Endothelial cell of umbilical vein (primary cell): ENCODE data around the gene KDM4C. TPM values are rescaled to one million over a fixed set of nuclear protein-coding genes. Genes with fewer than 3 reads are reported as not detected.

Source experiments
- BruUV-seq: library from RNA; stranded (reverse); fragments of 400-500 nt; replicated peaks from 2 replicates; lab custom pipeline; 2021; lab: Mats Ljungman, UMichigan
- CTCF ChIA-PET: fragments of 300-600, 350-600 bp; sonication (Branson Sonifier 250); formaldehyde crosslinking; loops from one replicate; lab custom pipeline; 2021; ENCODE audit warnings: antibody characterized with exemption, inconsistent platforms; lab: Charles Lee
- POLR2A ChIA-PET: fragments of 300-600, 350-600 bp; sonication (Branson Sonifier 250); formaldehyde crosslinking; loops from one replicate; lab custom pipeline; 2021; ENCODE audit warnings: antibody characterized with exemption, inconsistent platforms; lab: Charles Lee
- DNase-seq: peaks from one replicate; pipeline ENCODE4 v3.0.0-alpha.2; 2011; ENCODE audit warnings: low read depth, low spot score
- FAIRE-seq: peaks from 2 replicates; lab custom pipeline; 2011; peaks lifted over from hg19 to GRCh38; lab: Jason Lieb, UNC
- H2AFZ ChIP-seq: 2 replicates; pipeline ENCODE4 v1.6.0; 2012; ENCODE audit warnings: low read depth, low read length, control low read depth, inconsistent platforms
- H3K27ac ChIP-seq: 2 replicates; pipeline ENCODE4 v1.5.1; 2011; ENCODE audit warnings: low read depth, mild to moderate bottlenecking, control low read depth, low read length, moderate library complexity; ENCODE audit not compliant: insufficient read depth
- H3K27me3 ChIP-seq, 2 experiments: 2 replicates each; pipeline versions ENCODE4 v1.6.0 to v1.6.1; 2011; ENCODE audit warnings: low read length in 2 of 2, mixed read lengths in 1 of 2; ENCODE audit not compliant: control insufficient read depth in 2 of 2, insufficient read depth in 2 of 2
- H3K36me3 ChIP-seq, 2 experiments: 2 replicates in 1 of 2; 3 replicates in 1 of 2; pipeline ENCODE4 v1.5.1; 2011; ENCODE audit warnings: low read length in 2 of 2, mild to moderate bottlenecking in 1 of 2, moderate library complexity in 1 of 2; ENCODE audit not compliant: control insufficient read depth in 2 of 2, insufficient read depth in 2 of 2; ENCODE audit errors: extremely low read depth in 1 of 2
- H3K4me1 ChIP-seq: 3 replicates; pipeline ENCODE4 v1.5.1; 2011; ENCODE audit warnings: mild to moderate bottlenecking, low read length; ENCODE audit not compliant: control insufficient read depth, insufficient read depth; ENCODE audit errors: extremely low read depth
- H3K4me2 ChIP-seq: 2 replicates; pipeline ENCODE4 v1.6.1; 2011; ENCODE audit warnings: low read length, control low read depth, mixed read lengths; ENCODE audit not compliant: insufficient read depth
- H3K4me3 ChIP-seq, 3 experiments: fragments of 200-600 bp in 1 of 3; sonication (generic), shearing (Covaris generic) in 1 of 3; replicated peaks in 1 of 3; 2 replicates each; pipeline ENCODE4 v1.5.1; 2011 to 2016; ENCODE audit warnings: control low read depth in 3 of 3, low read length in 3 of 3, mild to moderate bottlenecking in 2 of 3, inconsistent platforms in 1 of 3, low read depth in 1 of 3, moderate library complexity in 1 of 3; ENCODE audit not compliant: insufficient read depth in 1 of 3
- H3K79me2 ChIP-seq: 2 replicates; pipeline ENCODE4 v1.6.0; 2012; ENCODE audit warnings: low read length, inconsistent platforms; ENCODE audit not compliant: control insufficient read depth, insufficient read depth
- H3K9ac ChIP-seq: replicated peaks from 2 replicates; pipeline ENCODE3; 2011; ENCODE audit warnings: low read length, control low read depth; ENCODE audit not compliant: insufficient read depth; ENCODE audit errors: extremely low read depth
- H3K9me1 ChIP-seq: replicated peaks from 3 replicates; pipeline ENCODE4 v1.6.0; 2011; ENCODE audit warnings: mild to moderate bottlenecking, low read length; ENCODE audit not compliant: control insufficient read depth, insufficient read depth; ENCODE audit errors: extremely low read depth
- H3K9me3 ChIP-seq: replicated peaks from 2 replicates; pipeline ENCODE4 v1.5.1; 2012; ENCODE audit warnings: low read length, inconsistent platforms; ENCODE audit not compliant: control insufficient read depth, insufficient read depth
- H4K20me1 ChIP-seq: replicated peaks from 2 replicates; pipeline ENCODE3; 2011; ENCODE audit warnings: mild to moderate bottlenecking, low read length; ENCODE audit not compliant: control insufficient read depth, insufficient read depth; ENCODE audit errors: extremely low read depth
- CTCF ChIP-seq, 2 donors: IDR thresholded peaks; 1 replicate in 1 of 2; 2 replicates in 1 of 2; pipeline ENCODE4 v1.5.1; 2011; ENCODE audit warnings: low read length in 2 of 2, mild to moderate bottlenecking in 2 of 2, moderate library complexity in 2 of 2, control low read depth in 1 of 2, inconsistent platforms in 1 of 2, low read depth in 1 of 2; ENCODE audit not compliant: insufficient read depth in 1 of 2; ENCODE audit errors: extremely low read depth in 1 of 2
- EZH2 ChIP-seq: IDR thresholded peaks from 2 replicates; pipeline ENCODE4 v1.6.1; 2012; ENCODE audit warnings: borderline replicate concordance, low read depth, mild to moderate bottlenecking, moderate library complexity, low read length, inconsistent platforms; ENCODE audit not compliant: severe bottlenecking
- FOS ChIP-seq: IDR thresholded peaks from 2 replicates; pipeline ENCODE4 v1.6.1; 2011; ENCODE audit warnings: mild to moderate bottlenecking, low read length, moderate library complexity, borderline replicate concordance; ENCODE audit not compliant: insufficient read depth
- GATA2 ChIP-seq: IDR thresholded peaks from 2 replicates; pipeline ENCODE4 v1.7.0; 2011; ENCODE audit warnings: low read depth, mild to moderate bottlenecking, moderate library complexity, mixed read lengths, low read length; ENCODE audit not compliant: insufficient read length, insufficient read depth
- JUN ChIP-seq: IDR thresholded peaks from 2 replicates; pipeline ENCODE4 v1.6.1; 2011; ENCODE audit warnings: borderline replicate concordance, low read depth; ENCODE audit not compliant: insufficient read length, insufficient read depth
- MYC ChIP-seq: IDR thresholded peaks from one replicate; pipeline ENCODE4 v1.6.1; 2011; ENCODE audit warnings: mild to moderate bottlenecking, low read depth, low read length
- POLR2A ChIP-seq: IDR thresholded peaks from 2 replicates; pipeline ENCODE4 v1.6.1; 2012; ENCODE audit warnings: low read depth, mild to moderate bottlenecking, control low read depth, low read length
- POLR2AphosphoS5 ChIP-seq: IDR thresholded peaks from 2 replicates; pipeline ENCODE4 v1.6.1; 2012; ENCODE audit warnings: low read depth, mild to moderate bottlenecking, control low read depth, low read length, moderate library complexity; ENCODE audit not compliant: insufficient read depth
- dilution Hi-C: fragments of 300-500 bp; cut with MboI; formaldehyde crosslinking; loops from one replicate; pipeline ENCODE4 v1.15.0; 2019; ENCODE audit warnings: low sequenced_read_pairs; ENCODE audit not compliant: extremely low pct_ligation_motif_present
- intact Hi-C: fragments of 100-400 bp; cut with micrococcal nuclease; formaldehyde crosslinking; loops from one replicate; pipeline ENCODE4 v1.10.0; 2022
- polyA plus RNA-seq, 4 experiments: library from polyadenylated mRNA; depleted of rRNA in 3 of 4; stranded (reverse) in 3 of 4; unstranded in 1 of 4; fragments of >200 nt; gene quantifications; 2 replicates each; pipeline versions ENCODE4 v1.2.1 to v1.2.3, GENCODE V29; 2011 to 2012; ENCODE audit warnings: missing spikeins in 1 of 4
- total RNA-seq: library from RNA; stranded (reverse); gene quantifications from 2 replicates; pipeline ENCODE4 v1.2.3, GENCODE V29; 2021
- TF ChIP-seq, protein P1 (sequence below): IDR thresholded peaks from 2 replicates; pipeline ENCODE4 v1.6.1; 2011; ENCODE audit not compliant: insufficient read depth, insufficient read length

KDM4C gene
- total and polyA plus RNA-seq, 2 donors (not counting 3 experiments of a cell fraction or from before 2014, with no cell fraction given) = 5.4 to 15.0 TPM

GRCh38 chr9:7154650-7155049 is 396.9 kb downstream of the KDM4C start:
- BruUV-seq = no TSS peak
- dilution Hi-C loops = no loop called here
- CTCF ChIA-PET = interaction anchor here (0.7 kb wide), 1 partner anchor 20 kb away, joined by 3 read pairs; no protein-coding TSS in a partner anchor

More at GRCh38 chr9:7154650-7155049, 396.9 kb downstream of the KDM4C start:
- FAIRE-seq = no peak
- H3K27ac ChIP-seq = no peak overlapping the region
- no peaks in the 10 kb centered on the region for H3K36me3 ChIP-seq
- H4K20me1 ChIP-seq = no peaks in the 10 kb centered on the region
- TF ChIP-seq FOS (no peak), POLR2AphosphoS5 (no peak), GATA2 (no peak), CTCF (IDR thresholded peaks at IDR 0.05; ENCODE audit: extremely low read depth in 1 of 2, insufficient read depth in 1 of 2, low read depth in 1 of 2, low read length in 2 of 2) (no peak), POLR2A (no peak), EZH2 (no peak), JUN (no peak), MYC (no peak)
- TF ChIP-seq, protein P1, sequence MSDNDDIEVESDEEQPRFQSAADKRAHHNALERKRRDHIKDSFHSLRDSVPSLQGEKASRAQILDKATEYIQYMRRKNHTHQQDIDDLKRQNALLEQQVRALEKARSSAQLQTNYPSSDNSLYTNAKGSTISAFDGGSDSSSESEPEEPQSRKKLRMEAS = no peak
- POLR2A ChIA-PET = no interaction called here
- H3K9me3 ChIP-seq = no peaks in the 10 kb centered on the region
- no peak overlapping the region for H3K9ac ChIP-seq
- no peaks in the 10 kb centered on the region for H3K79me2 ChIP-seq
- intact Hi-C loops = no loop called here
- H3K9me1 ChIP-seq = no peaks in the 10 kb centered on the region
- no peaks in the 10 kb centered on the region for H3K4me1 ChIP-seq
- H3K27me3 ChIP-seq = no peaks in the 10 kb centered on the region
- H3K4me3 ChIP-seq = no peak overlapping the region
- no peak for DNase-seq
- no peak overlapping the region for H3K4me2 ChIP-seq
- no peak overlapping the region for H2AFZ ChIP-seq
